ENCODE results near the gene INPP1. TPM values are rescaled to one million over a fixed set of nuclear protein-coding genes. Genes with fewer than 3 reads are reported as not detected.

The INPP1 gene
- polyA plus RNA-seq, 1 of the 3 experiments (the other 2 are of a cell fraction) = 6.4 TPM

DNA sequence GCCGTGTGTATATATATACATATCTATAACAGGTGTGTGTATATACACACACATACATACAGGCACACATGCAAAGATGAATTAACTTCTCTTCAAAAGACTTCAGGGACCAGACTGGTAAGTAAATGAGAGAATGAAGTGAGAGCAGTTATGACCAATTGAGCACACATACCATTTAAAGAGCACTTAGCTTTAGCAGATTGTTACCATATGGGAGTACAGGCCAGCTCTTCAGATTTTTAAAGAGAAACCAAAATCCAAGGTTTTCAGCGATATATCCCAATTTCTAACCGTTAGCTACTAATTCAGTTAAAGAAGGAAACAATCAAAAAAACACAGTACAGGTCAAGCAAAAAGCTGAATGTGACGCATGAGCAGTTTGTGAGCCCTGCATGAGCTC lies 23.7 kb downstream of the INPP1 start (continued):
- TF ChIP-seq, protein P1, sequence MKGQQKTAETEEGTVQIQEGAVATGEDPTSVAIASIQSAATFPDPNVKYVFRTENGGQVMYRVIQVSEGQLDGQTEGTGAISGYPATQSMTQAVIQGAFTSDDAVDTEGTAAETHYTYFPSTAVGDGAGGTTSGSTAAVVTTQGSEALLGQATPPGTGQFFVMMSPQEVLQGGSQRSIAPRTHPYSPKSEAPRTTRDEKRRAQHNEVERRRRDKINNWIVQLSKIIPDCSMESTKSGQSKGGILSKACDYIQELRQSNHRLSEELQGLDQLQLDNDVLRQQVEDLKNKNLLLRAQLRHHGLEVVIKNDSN (IDR thresholded peaks at IDR 0.05; ENCODE audit: borderline replicate concordance, low read depth) = no peak
- TF ChIP-seq, protein P2, sequence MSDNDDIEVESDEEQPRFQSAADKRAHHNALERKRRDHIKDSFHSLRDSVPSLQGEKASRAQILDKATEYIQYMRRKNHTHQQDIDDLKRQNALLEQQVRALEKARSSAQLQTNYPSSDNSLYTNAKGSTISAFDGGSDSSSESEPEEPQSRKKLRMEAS (IDR thresholded peaks at IDR 0.05; ENCODE audit: low read depth) = no peak

DNA sequence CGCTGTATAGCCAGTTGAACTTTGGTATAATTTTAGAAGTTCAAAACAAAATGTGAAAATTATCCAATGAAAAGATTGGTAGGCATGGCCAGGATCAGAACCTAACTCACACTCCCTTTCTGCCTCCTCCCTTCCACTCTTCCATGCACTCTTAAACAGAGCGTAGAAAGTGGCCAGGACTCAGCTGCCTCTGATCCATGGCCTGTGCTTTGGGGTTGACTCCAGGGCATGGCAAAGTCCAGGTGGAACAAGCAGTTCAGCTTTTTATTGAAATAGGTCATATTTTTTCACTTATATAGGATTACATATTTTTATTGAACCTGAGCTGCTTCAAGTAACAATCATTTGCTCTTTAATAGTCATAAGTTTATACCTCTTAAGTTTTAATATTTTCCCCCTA lies 26.2 kb downstream of the INPP1 start:
- Histone ChIP-seq H4K20me1 (ENCODE audit: insufficient read depth) (no peaks in the 10 kb centered on the region), H3K4me2 (no peak overlapping the region), H3K79me2 (ENCODE audit: insufficient read depth) (no peaks in the 10 kb centered on the region), H3K36me3 (replicated peaks in 1 of 2; ENCODE audit: control insufficient read depth in 1 of 2, insufficient read depth in 2 of 2, low read length in 1 of 2) (peaks cover 0 to 3% of the 10 kb centered on the region in 2 experiments), H3K9me2 (no peaks in the 10 kb centered on the region), H3K4me3 (ENCODE audit: low read depth in 2 of 2, low read length in 1 of 2) (no peak overlapping the region), H3K4me1 (ENCODE audit: control insufficient read depth in 1 of 2, insufficient read depth in 2 of 2, low read depth in 1 of 2, low read length in 1 of 2) (no peaks in the 10 kb centered on the region), H2AFZ (ENCODE audit: low read depth) (no peak overlapping the region), H3K9me3 (no peaks in the 10 kb centered on the region), H3K27ac (ENCODE audit: low read depth in 2 of 2, low read length in 1 of 2) (no peak overlapping the region), H3K9ac (no peak overlapping the region), H3K27me3 (ENCODE audit: insufficient read depth) (no peaks in the 10 kb centered on the region), H3F3A (replicated peaks; ENCODE audit: insufficient read depth) (no peaks in the 10 kb centered on the region)
- 98% methylated on average over 2 of the region's 2 CpGs for WGBS (ENCODE audit: low lambda C conversion rate)
- TF ChIP-seq, protein P3, sequence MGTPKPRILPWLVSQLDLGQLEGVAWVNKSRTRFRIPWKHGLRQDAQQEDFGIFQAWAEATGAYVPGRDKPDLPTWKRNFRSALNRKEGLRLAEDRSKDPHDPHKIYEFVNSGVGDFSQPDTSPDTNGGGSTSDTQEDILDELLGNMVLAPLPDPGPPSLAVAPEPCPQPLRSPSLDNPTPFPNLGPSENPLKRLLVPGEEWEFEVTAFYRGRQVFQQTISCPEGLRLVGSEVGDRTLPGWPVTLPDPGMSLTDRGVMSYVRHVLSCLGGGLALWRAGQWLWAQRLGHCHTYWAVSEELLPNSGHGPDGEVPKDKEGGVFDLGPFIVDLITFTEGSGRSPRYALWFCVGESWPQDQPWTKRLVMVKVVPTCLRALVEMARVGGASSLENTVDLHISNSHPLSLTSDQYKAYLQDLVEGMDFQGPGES (IDR thresholded peaks at IDR 0.05; ENCODE audit: low read depth, low read length) = no peak
- no peak for TF ChIP-seq MEF2A (IDR thresholded peaks at IDR 0.05; ENCODE audit: borderline replicate concordance, low read depth)
- no peak for TF ChIP-seq SMC3 (IDR thresholded peaks at IDR 0.05; ENCODE audit: low read depth, low read length)
- no peak for TF ChIP-seq TEAD4 (IDR thresholded peaks at IDR 0.05; ENCODE audit: borderline replicate concordance, insufficient read depth)
- TF ChIP-seq, protein P4, sequence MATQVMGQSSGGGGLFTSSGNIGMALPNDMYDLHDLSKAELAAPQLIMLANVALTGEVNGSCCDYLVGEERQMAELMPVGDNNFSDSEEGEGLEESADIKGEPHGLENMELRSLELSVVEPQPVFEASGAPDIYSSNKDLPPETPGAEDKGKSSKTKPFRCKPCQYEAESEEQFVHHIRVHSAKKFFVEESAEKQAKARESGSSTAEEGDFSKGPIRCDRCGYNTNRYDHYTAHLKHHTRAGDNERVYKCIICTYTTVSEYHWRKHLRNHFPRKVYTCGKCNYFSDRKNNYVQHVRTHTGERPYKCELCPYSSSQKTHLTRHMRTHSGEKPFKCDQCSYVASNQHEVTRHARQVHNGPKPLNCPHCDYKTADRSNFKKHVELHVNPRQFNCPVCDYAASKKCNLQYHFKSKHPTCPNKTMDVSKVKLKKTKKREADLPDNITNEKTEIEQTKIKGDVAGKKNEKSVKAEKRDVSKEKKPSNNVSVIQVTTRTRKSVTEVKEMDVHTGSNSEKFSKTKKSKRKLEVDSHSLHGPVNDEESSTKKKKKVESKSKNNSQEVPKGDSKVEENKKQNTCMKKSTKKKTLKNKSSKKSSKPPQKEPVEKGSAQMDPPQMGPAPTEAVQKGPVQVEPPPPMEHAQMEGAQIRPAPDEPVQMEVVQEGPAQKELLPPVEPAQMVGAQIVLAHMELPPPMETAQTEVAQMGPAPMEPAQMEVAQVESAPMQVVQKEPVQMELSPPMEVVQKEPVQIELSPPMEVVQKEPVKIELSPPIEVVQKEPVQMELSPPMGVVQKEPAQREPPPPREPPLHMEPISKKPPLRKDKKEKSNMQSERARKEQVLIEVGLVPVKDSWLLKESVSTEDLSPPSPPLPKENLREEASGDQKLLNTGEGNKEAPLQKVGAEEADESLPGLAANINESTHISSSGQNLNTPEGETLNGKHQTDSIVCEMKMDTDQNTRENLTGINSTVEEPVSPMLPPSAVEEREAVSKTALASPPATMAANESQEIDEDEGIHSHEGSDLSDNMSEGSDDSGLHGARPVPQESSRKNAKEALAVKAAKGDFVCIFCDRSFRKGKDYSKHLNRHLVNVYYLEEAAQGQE (IDR thresholded peaks at IDR 0.05; ENCODE audit: low read depth, low read length) = no peak
- no peak for TF ChIP-seq TCF12 (IDR thresholded peaks at IDR 0.05)
- no peak for TF ChIP-seq RCOR1 (IDR thresholded peaks at IDR 0.05; ENCODE audit: low read length)
- TF ChIP-seq, protein P5, sequence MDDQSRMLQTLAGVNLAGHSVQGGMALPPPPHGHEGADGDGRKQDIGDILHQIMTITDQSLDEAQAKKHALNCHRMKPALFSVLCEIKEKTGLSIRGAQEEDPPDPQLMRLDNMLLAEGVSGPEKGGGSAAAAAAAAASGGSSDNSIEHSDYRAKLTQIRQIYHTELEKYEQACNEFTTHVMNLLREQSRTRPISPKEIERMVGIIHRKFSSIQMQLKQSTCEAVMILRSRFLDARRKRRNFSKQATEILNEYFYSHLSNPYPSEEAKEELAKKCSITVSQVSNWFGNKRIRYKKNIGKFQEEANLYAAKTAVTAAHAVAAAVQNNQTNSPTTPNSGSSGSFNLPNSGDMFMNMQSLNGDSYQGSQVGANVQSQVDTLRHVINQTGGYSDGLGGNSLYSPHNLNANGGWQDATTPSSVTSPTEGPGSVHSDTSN (IDR thresholded peaks at IDR 0.05) = no peak
- no peak for TF ChIP-seq ELF1 (IDR thresholded peaks at IDR 0.05)
- no peak for TF ChIP-seq FOSL2 (IDR thresholded peaks at IDR 0.05; ENCODE audit: borderline replicate concordance, low read depth)
- no peak for TF ChIP-seq GABPA (IDR thresholded peaks at IDR 0.05; ENCODE audit: low read depth)
- TF ChIP-seq, protein P2 (IDR thresholded peaks at IDR 0.05; ENCODE audit: low read depth) = no peak
- TF ChIP-seq RAD21 (IDR thresholded peaks at IDR 0.05; ENCODE audit: low read length) = no peak
- TF ChIP-seq EZH2phosphoT487 (IDR thresholded peaks at IDR 0.05; ENCODE audit: borderline replicate concordance, low read depth) = no peak
- no peak for TF ChIP-seq NFIC (IDR thresholded peaks at IDR 0.05; ENCODE audit: borderline replicate concordance)
- TF ChIP-seq JUND (IDR thresholded peaks at IDR 0.05) = no peak
- no peak for TF ChIP-seq TAF1 (IDR thresholded peaks at IDR 0.05; ENCODE audit: borderline replicate concordance, low read depth, low read length)
- TF ChIP-seq, protein P1 (IDR thresholded peaks at IDR 0.05; ENCODE audit: borderline replicate concordance, low read depth) = no peak
- no peak for TF ChIP-seq FOXJ3 (CRISPR knock-in tag; IDR thresholded peaks at IDR 0.05)
- no peak for TF ChIP-seq CHD2 (IDR thresholded peaks at IDR 0.05; ENCODE audit: low read length, partially characterized antibody)
- ChIA-PET POLR2A (no interaction called here), CTCF (interaction anchor here (0.9 to 1.9 kb wide), 6 partner anchors 10 to 606 kb away, joined by 3 to 6 read pairs (median 4); partner anchors contain the start of gene HIBCH)
- no peak for DNase-seq
